Stromal cell of bone marrow (primary cell): Measurements from ENCODE around the gene THAP6.
"Not testable (repeated sequence)": the region's sequence is repeated elsewhere in the genome, so short reads cannot be mapped to it uniquely, and the experiment has no call there.

Experiments used
- DNase-seq: peaks from one replicate; pipeline ENCODE4 v3.0.0-alpha.2; 2012; ENCODE audit warnings: low read depth

Gene THAP6

GRCh38 chr4:75525910-75526309 lies 11.6 kb downstream of the THAP6 start:
- no peak for DNase-seq

GRCh38 chr4:75527482-75527881 lies 13.2 kb downstream of the THAP6 start:
- DNase-seq, result no peak

GRCh38 chr4:75530556-75531322 lies 16.5 kb downstream of the THAP6 start:
- no peak for DNase-seq

GRCh38 chr4:75531536-75532143 lies 17.4 kb downstream of the THAP6 start:
- DNase-seq, result not testable (repeated sequence)

- DNase-seq, result not testable (repeated sequence)
Observed at GRCh38 chr4:75533339-75533887, 19.1 kb downstream of the THAP6 start.

- DNase-seq, result not testable (repeated sequence)
Observed at GRCh38 chr4:75533926-75534325, 19.7 kb downstream of the THAP6 start.

GRCh38 chr4:75537308-75537707 lies 23.0 kb downstream of the THAP6 start:
- DNase-seq, result not testable (repeated sequence)

- peak; percentile 31 for DNase-seq
Observed at GRCh38 chr4:75542824-75543223, 28.6 kb downstream of the THAP6 start.

GRCh38 chr4:75544220-75544619 lies 29.9 kb downstream of the THAP6 start:
- not testable (repeated sequence) for DNase-seq

GRCh38 chr4:75544870-75545269 lies 30.6 kb downstream of the THAP6 start:
- DNase-seq, result no peak

GRCh38 chr4:75545526-75545925 lies 31.3 kb downstream of the THAP6 start:
- DNase-seq, result no peak

- no peak for DNase-seq
Observed at GRCh38 chr4:75547647-75548387, 33.5 kb downstream of the THAP6 start.

GRCh38 chr4:75549019-75549418 lies 34.7 kb downstream of the THAP6 start:
- no peak for DNase-seq

GRCh38 chr4:75552452-75552851 lies 38.2 kb downstream of the THAP6 start:
- no peak for DNase-seq

- no peak for DNase-seq
Observed at GRCh38 chr4:75555294-75556164, 41.3 kb downstream of the THAP6 start, which contains the start of gene ODAPH. Gene ODAPH, plus strand, starts transcription at chr4:75556066. Its CDS starts 17 bp downstream, at chr4:75556083.

- DNase-seq, result no peak
Observed at GRCh38 chr4:75557696-75558095, 43.4 kb downstream of the THAP6 start.

- DNase-seq, result no peak
Observed at GRCh38 chr4:75561789-75562188, 47.5 kb downstream of the THAP6 start.

- DNase-seq, result no peak
Observed at GRCh38 chr4:75564023-75564422, 49.8 kb downstream of the THAP6 start.

- DNase-seq, result no peak
Observed at GRCh38 chr4:75565481-75565880, 51.2 kb downstream of the THAP6 start.

GRCh38 chr4:75566911-75567310 lies 52.6 kb downstream of the THAP6 start:
- no peak for DNase-seq

GRCh38 chr4:75567725-75568124 lies 53.5 kb downstream of the THAP6 start:
- DNase-seq, result no peak
